H1 (cell line): ENCODE results near the gene CPA3. TPM values are rescaled to one million over a fixed set of nuclear protein-coding genes. Genes with fewer than 3 reads are reported as not detected.

ENCODE experiments used
- BCL11A ChIP-seq, 2 experiments: IDR thresholded peaks; one replicate each; pipeline ENCODE4 v1.6.1; 2011; ENCODE audit warnings: low read depth in 2 of 2, low read length in 2 of 2, mild to moderate bottlenecking in 2 of 2
- EP300 ChIP-seq, 2 experiments: IDR thresholded peaks; 1 replicate in 1 of 2; 2 replicates in 1 of 2; pipeline ENCODE4 v1.6.1; 2011 to 2012; ENCODE audit warnings: low read depth in 2 of 2, low read length in 2 of 2, mild to moderate bottlenecking in 2 of 2, borderline replicate concordance in 1 of 2, inconsistent platforms in 1 of 2, moderate library complexity in 1 of 2
- EZH2 ChIP-seq: fragments of 200-600 bp; sonication (generic); IDR thresholded peaks from 2 replicates; pipeline ENCODE4 v1.7.1; 2012; ENCODE audit warnings: low read depth, mild to moderate bottlenecking, moderate library complexity, low read length, inconsistent platforms; ENCODE audit not compliant: severe bottlenecking
- KDM1A ChIP-seq: fragments of 200-600, 300-600 bp; sonication (generic); IDR thresholded peaks from 2 replicates; pipeline ENCODE4 v1.7.1; 2016; ENCODE audit warnings: mild to moderate bottlenecking, low read length, borderline replicate concordance
- MAFK ChIP-seq: IDR thresholded peaks from 2 replicates; pipeline ENCODE4 v1.6.1; 2012; ENCODE audit warnings: low read depth, mild to moderate bottlenecking, improper control_type of control experiment, low read length
- SRF ChIP-seq: IDR thresholded peaks from 2 replicates; pipeline ENCODE4 v1.6.1; 2011; ENCODE audit warnings: mild to moderate bottlenecking, low read depth, low read length, moderate library complexity
- polyA plus RNA-seq, 7 experiments: library from polyadenylated mRNA; depleted of rRNA in 3 of 7; stranded (reverse) in 5 of 7; unstranded in 2 of 7; fragments of >200 nt in 5 of 7; fragments of 200-250 nt in 2 of 7; gene quantifications; 1 replicate in 5 of 7; 2 replicates in 1 of 7; 4 replicates in 1 of 7; pipeline versions ENCODE4 v1.2.1 to v1.2.3, GENCODE V29; 2011 to 2013; ENCODE audit warnings: missing spikeins in 2 of 7, mixed read lengths in 2 of 7
- total RNA-seq: library from RNA; stranded (reverse); fragmentation: NEBNext Ultra II Directional; extraction: Animal tissue kit (Norgen Biotek cat#: 25700); gene quantifications from 2 replicates; pipeline ENCODE4 v1.2.1, GENCODE V29; 2021

The CPA3 gene
- total and polyA plus RNA-seq, 2 of the 8 experiments (the other 6 are each of a cell fraction or from before 2014, with no cell fraction given): not detected

- no peak for TF ChIP-seq KDM1A
- no peak for TF ChIP-seq EP300 (IDR thresholded peaks at IDR 0.05; ENCODE audit: borderline replicate concordance in 1 of 2, low read depth in 2 of 2, low read length in 2 of 2)
- no peak for TF ChIP-seq MAFK
- no peak for TF ChIP-seq EZH2
- TF ChIP-seq BCL11A (IDR thresholded peaks at IDR 0.05; ENCODE audit: low read depth in 2 of 2, low read length in 2 of 2): no peak
- no peak for TF ChIP-seq SRF
These were observed 37.9 kb downstream of the CPA3 start (continued) for GRCh38 chr3:148903022-148903442.
